ENCODE results near the gene RPL37.
"Not testable (repeated sequence)": the region's sequence is repeated elsewhere in the genome, so short reads cannot be mapped to it uniquely, and the experiment has no call there.

Gene RPL37

DNA sequence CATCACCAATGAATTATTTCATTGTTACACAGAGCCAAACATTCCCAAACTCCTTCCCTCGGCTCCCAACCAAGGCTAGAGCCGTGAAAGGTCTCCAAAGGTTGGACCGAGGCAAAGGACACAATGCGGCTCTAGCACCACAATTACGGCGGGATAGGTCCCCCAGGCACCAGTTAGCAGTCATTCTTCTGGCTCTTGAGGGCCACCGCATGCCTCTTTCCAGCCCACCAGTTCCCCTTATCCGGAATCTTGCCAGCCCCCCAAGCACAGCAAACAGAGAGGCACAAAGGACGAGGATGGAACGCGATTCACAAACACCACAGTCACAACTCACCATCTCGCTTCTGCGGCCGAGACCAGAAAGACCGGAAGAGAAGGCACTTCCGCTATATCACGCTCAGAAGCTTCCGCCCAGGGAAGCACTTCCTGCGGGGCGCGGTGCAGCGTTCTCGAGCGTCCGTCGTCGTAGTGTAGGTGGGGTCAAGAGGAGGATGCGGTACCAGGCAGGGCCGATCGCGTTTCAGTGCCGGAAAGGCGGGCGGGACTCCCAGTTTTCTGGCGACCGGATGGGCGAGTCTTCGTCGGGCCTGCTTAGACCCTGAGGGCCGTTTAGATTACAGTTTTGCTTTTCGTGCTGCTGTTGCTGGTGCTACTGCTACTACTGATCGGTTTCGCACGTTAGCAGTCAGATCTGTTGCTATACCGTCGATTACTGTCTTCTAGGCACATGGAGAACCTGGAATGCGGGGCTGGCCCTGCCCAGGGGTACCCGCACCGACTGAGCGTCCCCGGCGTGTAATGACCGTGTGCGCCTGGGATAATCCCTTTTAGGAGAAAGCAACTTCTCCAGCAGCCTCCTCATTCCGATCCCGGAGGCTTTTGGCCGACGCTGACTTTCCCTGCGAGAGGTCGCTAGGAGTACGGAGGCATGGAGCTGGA, at the start of gene RPL37:
TSS of gene RPL37 (minus strand) at position 374 of the 939 bp plus-strand sequence. CDS start at position 337, 37 bp downstream.
- TF ChIP-seq, protein P1, sequence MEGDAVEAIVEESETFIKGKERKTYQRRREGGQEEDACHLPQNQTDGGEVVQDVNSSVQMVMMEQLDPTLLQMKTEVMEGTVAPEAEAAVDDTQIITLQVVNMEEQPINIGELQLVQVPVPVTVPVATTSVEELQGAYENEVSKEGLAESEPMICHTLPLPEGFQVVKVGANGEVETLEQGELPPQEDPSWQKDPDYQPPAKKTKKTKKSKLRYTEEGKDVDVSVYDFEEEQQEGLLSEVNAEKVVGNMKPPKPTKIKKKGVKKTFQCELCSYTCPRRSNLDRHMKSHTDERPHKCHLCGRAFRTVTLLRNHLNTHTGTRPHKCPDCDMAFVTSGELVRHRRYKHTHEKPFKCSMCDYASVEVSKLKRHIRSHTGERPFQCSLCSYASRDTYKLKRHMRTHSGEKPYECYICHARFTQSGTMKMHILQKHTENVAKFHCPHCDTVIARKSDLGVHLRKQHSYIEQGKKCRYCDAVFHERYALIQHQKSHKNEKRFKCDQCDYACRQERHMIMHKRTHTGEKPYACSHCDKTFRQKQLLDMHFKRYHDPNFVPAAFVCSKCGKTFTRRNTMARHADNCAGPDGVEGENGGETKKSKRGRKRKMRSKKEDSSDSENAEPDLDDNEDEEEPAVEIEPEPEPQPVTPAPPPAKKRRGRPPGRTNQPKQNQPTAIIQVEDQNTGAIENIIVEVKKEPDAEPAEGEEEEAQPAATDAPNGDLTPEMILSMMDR (conservative IDR thresholded peaks at IDR 0.05): no peak

DNA sequence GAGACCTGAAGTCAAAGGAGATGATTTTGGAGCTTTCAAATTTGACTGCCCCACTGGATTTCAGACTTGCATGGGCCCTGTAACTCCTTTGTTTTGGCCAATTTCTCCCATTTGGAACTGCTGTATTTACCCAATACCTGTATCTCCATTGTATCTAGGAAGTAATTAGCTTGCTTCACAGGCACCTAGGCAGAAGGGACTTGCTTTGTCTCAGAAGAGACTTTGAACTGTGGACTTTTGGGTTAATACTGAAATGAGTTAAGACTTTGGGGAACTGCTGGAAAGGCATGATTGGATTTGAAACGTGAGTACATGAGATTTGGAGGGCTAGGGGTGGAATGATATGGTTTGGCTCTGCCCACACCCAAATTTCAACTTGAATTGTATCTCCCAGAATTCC, 48.0 kb upstream of the RPL37 start:
- not testable (repeated sequence) for H3K27ac ChIP-seq

More for the DNA sequence above, at the start of gene RPL37:
- H3K27ac ChIP-seq: peak within 1 kb of the TSS; percentile 91

DNA sequence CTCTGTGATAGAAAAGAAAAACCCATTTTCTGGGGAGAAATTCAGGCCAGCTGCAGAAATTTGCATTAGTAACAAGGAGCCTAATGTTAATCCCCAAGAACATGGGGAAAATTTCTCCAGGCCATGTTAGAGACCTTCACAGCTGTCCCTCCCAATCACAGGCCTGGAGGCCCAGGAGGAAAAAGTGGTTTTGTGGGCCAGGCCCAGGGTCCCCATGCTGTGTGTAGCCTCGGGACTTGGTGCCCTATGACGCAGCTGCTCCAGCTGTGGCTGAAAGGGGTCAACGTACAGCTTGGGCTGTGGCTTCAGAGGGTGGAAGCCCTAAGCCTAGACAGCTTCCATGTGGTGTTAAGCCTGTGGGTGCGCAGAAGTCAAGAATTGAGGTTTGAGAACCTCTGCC, 47.3 kb upstream of the RPL37 start:
- no peak overlapping the region for H3K27ac ChIP-seq
- TF ChIP-seq, protein P1 (conservative IDR thresholded peaks at IDR 0.05): no peak

DNA sequence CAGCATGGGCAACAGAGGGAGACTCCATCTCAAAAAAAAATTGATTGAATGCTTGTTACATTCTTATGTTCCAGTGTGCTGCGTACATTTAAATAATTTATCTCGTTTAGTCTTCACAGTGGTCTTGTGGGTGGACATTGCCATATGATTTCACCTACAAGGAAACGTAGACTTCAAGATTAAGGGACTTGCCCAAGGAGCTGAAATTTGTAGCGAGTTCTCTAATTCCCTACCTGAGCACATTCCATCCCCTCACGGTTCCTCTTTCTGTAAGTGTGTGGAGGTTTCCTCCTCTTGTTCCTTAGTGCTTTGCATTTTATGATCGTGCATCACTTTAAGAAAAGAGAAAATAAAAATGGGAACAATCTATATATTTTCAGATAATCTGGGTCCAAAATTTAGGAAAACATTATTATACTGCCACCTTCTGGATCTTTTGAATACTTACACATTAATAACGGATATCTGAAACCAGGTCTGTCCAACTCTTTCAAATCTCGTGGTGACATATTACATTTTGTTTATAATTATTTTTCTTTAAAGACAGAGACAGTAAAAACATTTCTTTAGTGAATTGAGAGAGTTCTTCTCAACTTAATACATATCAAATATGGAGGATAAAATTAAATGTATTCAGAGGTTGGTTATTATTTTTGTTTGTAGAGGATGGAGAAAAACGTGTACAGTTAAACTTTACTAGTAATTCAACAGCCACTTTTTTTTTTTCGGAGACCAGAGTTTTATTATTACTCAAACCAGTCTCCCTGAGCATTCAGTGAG, 44.3 kb upstream of the RPL37 start:
- TF ChIP-seq, protein P1 (conservative IDR thresholded peaks at IDR 0.05): peak; percentile 82
- no peak overlapping the region for H3K27ac ChIP-seq

DNA sequence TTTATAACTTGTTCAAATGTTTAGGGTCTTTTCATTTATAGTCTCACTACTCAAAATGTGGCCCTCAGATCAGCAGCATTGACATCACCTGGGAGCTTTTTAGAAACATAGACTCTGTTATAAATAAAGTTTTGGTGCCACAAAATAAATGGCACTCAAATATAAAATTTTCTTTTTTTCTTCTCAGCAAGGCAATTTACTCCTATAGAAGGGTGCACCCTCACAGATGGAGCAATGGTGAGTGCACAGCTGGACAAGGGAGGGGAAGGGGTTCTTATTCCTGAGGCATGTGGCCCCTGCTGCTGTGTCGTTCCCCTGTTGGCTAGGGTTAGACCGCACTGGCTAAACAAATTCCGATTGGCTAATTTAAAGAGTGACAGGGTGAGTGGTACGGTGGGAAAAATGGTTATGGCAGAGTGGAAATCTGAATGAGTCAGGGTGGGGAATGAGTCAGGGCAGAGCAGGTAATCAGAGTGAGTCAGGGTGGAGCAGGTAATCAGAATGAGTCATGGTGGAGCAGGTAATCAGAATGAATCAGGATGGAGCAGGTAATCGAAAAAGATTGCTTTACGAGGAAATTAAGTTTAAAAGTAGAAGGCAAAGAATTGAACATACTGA, 42.5 kb upstream of the RPL37 start:
- TF ChIP-seq, protein P1 (conservative IDR thresholded peaks at IDR 0.05): no peak
- H3K27ac ChIP-seq: no peak overlapping the region

DNA sequence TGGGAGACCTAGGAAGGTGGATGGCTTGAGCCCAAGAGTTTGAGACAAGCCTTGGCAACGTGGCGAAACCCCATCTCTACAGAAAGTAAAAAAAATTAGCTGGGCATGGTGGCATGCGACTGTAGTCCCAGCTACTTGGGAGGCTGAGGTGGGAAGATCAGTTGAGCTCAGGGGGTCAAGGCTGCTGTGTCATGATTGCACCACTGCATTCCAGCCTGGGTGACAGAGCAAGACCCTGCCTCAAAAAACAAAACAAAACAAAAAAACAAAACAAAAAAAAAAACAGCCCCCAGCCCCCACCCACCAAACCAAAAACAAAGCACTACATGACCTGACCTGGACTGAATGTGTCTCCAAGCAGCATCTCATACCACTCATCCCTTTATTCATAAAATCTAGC, 40.9 kb upstream of the RPL37 start:
- TF ChIP-seq, protein P1 (conservative IDR thresholded peaks at IDR 0.05): no peak
- no peak overlapping the region for H3K27ac ChIP-seq

DNA sequence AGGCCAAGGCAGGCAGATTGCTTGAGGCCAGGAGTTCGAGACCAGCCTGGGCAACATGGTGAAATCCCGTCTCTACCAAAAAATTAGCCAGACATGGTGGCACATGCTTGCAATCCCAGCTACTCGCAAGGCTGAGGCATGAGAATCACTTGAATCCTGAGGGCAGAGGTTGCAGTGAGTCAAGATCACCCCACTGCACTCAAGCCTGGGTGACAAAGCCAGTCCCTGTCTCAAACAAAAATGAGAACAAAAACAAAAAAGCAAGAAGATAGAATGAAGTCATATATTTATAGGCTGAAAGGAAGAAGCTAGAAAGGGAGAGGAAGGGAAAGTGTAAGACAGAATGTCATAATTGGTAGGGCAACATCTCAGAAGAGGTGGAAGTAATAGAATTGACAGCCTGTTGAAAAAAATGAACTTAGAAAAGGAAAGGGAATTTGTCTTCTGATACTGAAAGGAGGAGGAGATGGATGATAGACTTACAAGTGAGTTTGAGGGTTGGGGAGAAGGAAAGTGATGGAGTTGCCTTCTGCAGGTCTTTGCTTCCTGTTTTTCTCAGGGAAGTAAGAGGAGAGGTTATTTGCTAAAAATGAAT, 38.4 kb upstream of the RPL37 start:
- TF ChIP-seq, protein P1 (conservative IDR thresholded peaks at IDR 0.05): no peak
- H3K27ac ChIP-seq: no peak overlapping the region

DNA sequence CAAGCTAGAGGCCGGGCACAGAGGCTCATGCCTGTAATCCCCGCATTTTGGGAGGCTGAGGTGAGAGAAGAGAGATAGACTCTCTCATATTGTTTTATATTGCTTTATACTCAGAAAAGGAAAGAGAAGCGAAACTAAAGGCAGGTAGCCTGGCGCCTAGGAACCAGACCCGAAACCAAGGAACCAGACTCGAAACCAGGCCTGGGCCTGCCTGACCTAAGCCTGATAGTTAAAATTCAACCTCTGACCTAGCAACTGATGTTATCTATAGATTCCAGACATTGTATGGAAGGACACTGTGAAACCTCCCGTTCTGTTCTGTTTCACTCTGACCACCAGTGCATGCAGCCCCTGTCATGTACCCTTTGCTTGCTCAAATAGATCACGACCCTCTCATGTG, 37.2 kb upstream of the RPL37 start:
- H3K27ac ChIP-seq: not testable (repeated sequence)
